ENCODE data around the gene GORAB.
A peak's percentile ranks its signal among the peaks of the same experiment; 100 is the strongest.

The GORAB gene

GRCh38 chr1:170531758-170532657 lies at the start of gene GORAB:
Gene GORAB (plus strand): TSS chr1:170532166. CDS start chr1:170532224, 58 bp downstream.
- peak within 1 kb of the TSS; percentile 70 to 92 for H3K4me3 ChIP-seq (ENCODE audit: low read depth in 1 of 2, low read length in 2 of 2)
- H3K36me3 ChIP-seq (ENCODE audit: insufficient read depth, low read length), result no peaks in the 10 kb centered on the region
- H3K4me1 ChIP-seq (ENCODE audit: insufficient read depth, low read length), result peaks cover 11% of the 10 kb centered on the region
- no peaks in the 10 kb centered on the region for H3K9me3 ChIP-seq (ENCODE audit: low read length)
- peak within 1 kb of the TSS; percentile 92 for H3K27ac ChIP-seq (ENCODE audit: low read depth, low read length)
- no peaks in the 10 kb centered on the region for H3K27me3 ChIP-seq (ENCODE audit: control insufficient read depth in 1 of 2, insufficient read depth in 2 of 2, low read length in 2 of 2)
- peak within 1 kb of the TSS; percentile 73 for H3K9ac ChIP-seq (ENCODE audit: low read length)

- H3K9me3 ChIP-seq (ENCODE audit: low read length), result no peaks in the 10 kb centered on the region
- H3K27ac ChIP-seq (ENCODE audit: low read depth, low read length), result no peak overlapping the region
Observed at GRCh38 chr1:170483051-170483450, 48.9 kb upstream of the GORAB start.

GRCh38 chr1:170487503-170487902 lies 44.5 kb upstream of the GORAB start:
- Histone ChIP-seq H3K4me3 (ENCODE audit: low read depth in 1 of 2, low read length in 2 of 2) (no peak overlapping the region), H3K9ac (ENCODE audit: low read length) (no peak overlapping the region), H3K27ac (ENCODE audit: low read depth, low read length) (no peak overlapping the region), H3K36me3 (ENCODE audit: insufficient read depth, low read length) (no peaks in the 10 kb centered on the region), H3K9me3 (ENCODE audit: low read length) (no peaks in the 10 kb centered on the region), H3K4me1 (ENCODE audit: insufficient read depth, low read length) (peaks cover 7% of the 10 kb centered on the region), H3K27me3 (ENCODE audit: control insufficient read depth in 1 of 2, insufficient read depth in 2 of 2, low read length in 2 of 2) (no peaks in the 10 kb centered on the region)

More at GRCh38 chr1:170483051-170483450, 48.9 kb upstream of the GORAB start:
- Histone ChIP-seq H3K9ac (ENCODE audit: low read length) (no peak overlapping the region), H3K27me3 (ENCODE audit: control insufficient read depth in 1 of 2, insufficient read depth in 2 of 2, low read length in 2 of 2) (no peaks in the 10 kb centered on the region), H3K4me3 (ENCODE audit: low read depth in 1 of 2, low read length in 2 of 2) (no peak overlapping the region), H3K4me1 (ENCODE audit: insufficient read depth, low read length) (peaks cover 7% of the 10 kb centered on the region), H3K36me3 (ENCODE audit: insufficient read depth, low read length) (no peaks in the 10 kb centered on the region)

GRCh38 chr1:170491291-170491690 lies 40.7 kb upstream of the GORAB start:
- Histone ChIP-seq H3K9ac (ENCODE audit: low read length) (no peak overlapping the region), H3K4me3 (ENCODE audit: low read depth in 1 of 2, low read length in 2 of 2) (no peak overlapping the region), H3K36me3 (ENCODE audit: insufficient read depth, low read length) (no peaks in the 10 kb centered on the region), H3K27ac (ENCODE audit: low read depth, low read length) (no peak overlapping the region), H3K4me1 (ENCODE audit: insufficient read depth, low read length) (no peaks in the 10 kb centered on the region), H3K27me3 (ENCODE audit: control insufficient read depth in 1 of 2, insufficient read depth in 2 of 2, low read length in 2 of 2) (no peaks in the 10 kb centered on the region), H3K9me3 (ENCODE audit: low read length) (no peaks in the 10 kb centered on the region)

- Histone ChIP-seq H3K9me3 (ENCODE audit: low read length) (no peaks in the 10 kb centered on the region), H3K9ac (ENCODE audit: low read length) (no peak overlapping the region), H3K27ac (ENCODE audit: low read depth, low read length) (no peak overlapping the region), H3K4me3 (ENCODE audit: low read depth in 1 of 2, low read length in 2 of 2) (no peak overlapping the region), H3K27me3 (ENCODE audit: control insufficient read depth in 1 of 2, insufficient read depth in 2 of 2, low read length in 2 of 2) (no peaks in the 10 kb centered on the region), H3K36me3 (ENCODE audit: insufficient read depth, low read length) (no peaks in the 10 kb centered on the region), H3K4me1 (ENCODE audit: insufficient read depth, low read length) (no peaks in the 10 kb centered on the region)
Observed at GRCh38 chr1:170494369-170494768, 37.6 kb upstream of the GORAB start.

- no peaks in the 10 kb centered on the region for H3K4me1 ChIP-seq (ENCODE audit: insufficient read depth, low read length)
- H3K9me3 ChIP-seq (ENCODE audit: low read length), result no peaks in the 10 kb centered on the region
- H3K9ac ChIP-seq (ENCODE audit: low read length), result no peak overlapping the region
- no peaks in the 10 kb centered on the region for H3K36me3 ChIP-seq (ENCODE audit: insufficient read depth, low read length)
- H3K27me3 ChIP-seq (ENCODE audit: control insufficient read depth in 1 of 2, insufficient read depth in 2 of 2, low read length in 2 of 2), result no peaks in the 10 kb centered on the region
- no peak overlapping the region for H3K4me3 ChIP-seq (ENCODE audit: low read depth in 1 of 2, low read length in 2 of 2)
- no peak overlapping the region for H3K27ac ChIP-seq (ENCODE audit: low read depth, low read length)
Observed at GRCh38 chr1:170495006-170495405, 37.0 kb upstream of the GORAB start.

GRCh38 chr1:170498876-170499275 lies 33.1 kb upstream of the GORAB start:
- Histone ChIP-seq H3K36me3 (ENCODE audit: insufficient read depth, low read length) (no peaks in the 10 kb centered on the region), H3K27ac (ENCODE audit: low read depth, low read length) (no peak overlapping the region), H3K9me3 (ENCODE audit: low read length) (no peaks in the 10 kb centered on the region), H3K9ac (ENCODE audit: low read length) (no peak overlapping the region), H3K27me3 (ENCODE audit: control insufficient read depth in 1 of 2, insufficient read depth in 2 of 2, low read length in 2 of 2) (no peaks in the 10 kb centered on the region), H3K4me3 (ENCODE audit: low read depth in 1 of 2, low read length in 2 of 2) (no peak overlapping the region), H3K4me1 (ENCODE audit: insufficient read depth, low read length) (no peaks in the 10 kb centered on the region)

- H3K4me1 ChIP-seq (ENCODE audit: insufficient read depth, low read length), result no peaks in the 10 kb centered on the region
- no peaks in the 10 kb centered on the region for H3K9me3 ChIP-seq (ENCODE audit: low read length)
- no peaks in the 10 kb centered on the region for H3K36me3 ChIP-seq (ENCODE audit: insufficient read depth, low read length)
- H3K4me3 ChIP-seq (ENCODE audit: low read depth in 1 of 2, low read length in 2 of 2), result no peak overlapping the region
- no peaks in the 10 kb centered on the region for H3K27me3 ChIP-seq (ENCODE audit: control insufficient read depth in 1 of 2, insufficient read depth in 2 of 2, low read length in 2 of 2)
- no peak overlapping the region for H3K9ac ChIP-seq (ENCODE audit: low read length)
- H3K27ac ChIP-seq (ENCODE audit: low read depth, low read length), result no peak overlapping the region
Observed at GRCh38 chr1:170503665-170504064, 28.3 kb upstream of the GORAB start.

GRCh38 chr1:170510163-170510562 lies 21.8 kb upstream of the GORAB start:
- Histone ChIP-seq H3K27ac (ENCODE audit: low read depth, low read length) (no peak overlapping the region), H3K9ac (ENCODE audit: low read length) (no peak overlapping the region), H3K4me1 (ENCODE audit: insufficient read depth, low read length) (no peaks in the 10 kb centered on the region), H3K36me3 (ENCODE audit: insufficient read depth, low read length) (no peaks in the 10 kb centered on the region), H3K27me3 (ENCODE audit: control insufficient read depth in 1 of 2, insufficient read depth in 2 of 2, low read length in 2 of 2) (no peaks in the 10 kb centered on the region), H3K9me3 (ENCODE audit: low read length) (no peaks in the 10 kb centered on the region), H3K4me3 (ENCODE audit: low read depth in 1 of 2, low read length in 2 of 2) (no peak overlapping the region)

- H3K9me3 ChIP-seq (ENCODE audit: low read length), result no peaks in the 10 kb centered on the region
- no peak overlapping the region for H3K9ac ChIP-seq (ENCODE audit: low read length)
- no peaks in the 10 kb centered on the region for H3K27me3 ChIP-seq (ENCODE audit: control insufficient read depth in 1 of 2, insufficient read depth in 2 of 2, low read length in 2 of 2)
- no peaks in the 10 kb centered on the region for H3K4me1 ChIP-seq (ENCODE audit: insufficient read depth, low read length)
- no peak overlapping the region for H3K4me3 ChIP-seq (ENCODE audit: low read depth in 1 of 2, low read length in 2 of 2)
- no peak overlapping the region for H3K27ac ChIP-seq (ENCODE audit: low read depth, low read length)
- H3K36me3 ChIP-seq (ENCODE audit: insufficient read depth, low read length), result no peaks in the 10 kb centered on the region
Observed at GRCh38 chr1:170511038-170511437, 20.9 kb upstream of the GORAB start.

GRCh38 chr1:170513138-170513537 lies 18.8 kb upstream of the GORAB start:
- H3K9ac ChIP-seq (ENCODE audit: low read length), result no peak overlapping the region
- no peaks in the 10 kb centered on the region for H3K27me3 ChIP-seq (ENCODE audit: control insufficient read depth in 1 of 2, insufficient read depth in 2 of 2, low read length in 2 of 2)
- no peak overlapping the region for H3K4me3 ChIP-seq (ENCODE audit: low read depth in 1 of 2, low read length in 2 of 2)
- H3K4me1 ChIP-seq (ENCODE audit: insufficient read depth, low read length), result no peaks in the 10 kb centered on the region
- no peak overlapping the region for H3K27ac ChIP-seq (ENCODE audit: low read depth, low read length)
- no peaks in the 10 kb centered on the region for H3K9me3 ChIP-seq (ENCODE audit: low read length)
- no peaks in the 10 kb centered on the region for H3K36me3 ChIP-seq (ENCODE audit: insufficient read depth, low read length)

All from muscle layer of colon (tissue), 2 donors.